Gastrocnemius medialis (tissue), 4 donors: Measurements from ENCODE around the gene OR1J1.

Source experiments
- CTCF ChIP-seq, 5 experiments: fragments of 450-650 bp in 3 of 5; fragments of 200-600 bp in 2 of 5; sonication (generic) in 2 of 5; IDR thresholded peaks in 4 of 5; conservative IDR thresholded peaks in 1 of 5; 1 replicate in 4 of 5; 2 replicates in 1 of 5; pipeline ENCODE4 v1.5.1; 2016 to 2019; ENCODE audit warnings: antibody characterized with exemption in 5 of 5, mild to moderate bottlenecking in 3 of 5, moderate library complexity in 3 of 5
- POLR2A ChIP-seq, 2 donors: fragments of 450-650 bp; IDR thresholded peaks; one replicate each; pipeline ENCODE4 v1.6.1; 2017; ENCODE audit warnings: antibody characterized with exemption in 2 of 2, mild to moderate bottlenecking in 2 of 2, moderate library complexity in 2 of 2

GRCh38 chr9:122475717-122476116 is 2.0 kb downstream of the OR1J1 start:
- no peak for TF ChIP-seq POLR2A (IDR thresholded peaks at IDR 0.05)
- no peak for TF ChIP-seq CTCF (IDR thresholded peaks at IDR 0.05 in 4 of 5, conservative IDR thresholded peaks at IDR 0.05 in 1 of 5)
